Panc1 (cell line): ENCODE results near the gene FIGNL2.

Source experiments
- CTCF ChIP-seq: fragments of 450-650 bp; IDR thresholded peaks from 2 replicates; pipeline ENCODE4 v1.5.1; 2017; ENCODE audit warnings: mild to moderate bottlenecking
- POLR2AphosphoS5 ChIP-seq: IDR thresholded peaks from 2 replicates; pipeline ENCODE4 v1.6.1; 2012; ENCODE audit warnings: mild to moderate bottlenecking, low read depth, low read length, moderate library complexity

GRCh38 chr12:51855586-51856428 is 7.3 kb upstream of the FIGNL2 start:
- no peak for TF ChIP-seq CTCF
- TF ChIP-seq POLR2AphosphoS5, result no peak
